HepG2 (cell line): ENCODE measurements around the gene RNF17. TPM values are rescaled to one million over a fixed set of nuclear protein-coding genes. Genes with fewer than 3 reads are reported as not detected.

Experiments
- ATAC-seq: fragments of 200-7000 bp; cut with Tn5 transposase; 3 replicates; pipeline ENCODE4 v1.9.1; 2020; ENCODE audit warnings: mild to moderate bottlenecking, moderate library complexity
- BruUV-seq: library from RNA; stranded (reverse); fragments of 400-500 nt; replicated peaks from 2 replicates; lab custom pipeline; 2021; lab: Mats Ljungman, UMichigan
- CTCF ChIA-PET: fragments of 300-600 bp; formaldehyde crosslinking; extraction: SDS; loops from one replicate; lab custom pipeline; 2021; ENCODE audit warnings: low total read pairs, inconsistent platforms, low intra/inter-chr PET ratio; lab: Yijun Ruan, JAX
- POLR2A ChIA-PET: fragments of 350-600 bp; sonication (Branson Sonifier 250); formaldehyde crosslinking; loops from one replicate; lab custom pipeline; 2020; ENCODE audit warnings: antibody characterized with exemption, inconsistent platforms; lab: Yijun Ruan, JAX
- DNase-seq: peaks from one replicate; pipeline ENCODE4 v3.0.0-alpha.2; 2015; ENCODE audit warnings: low spot score
- FAIRE-seq: peaks from 3 replicates; lab custom pipeline; 2011; peaks lifted over from hg19 to GRCh38; lab: Jason Lieb, UNC
- H2AFZ ChIP-seq: one replicate; pipeline ENCODE4 v1.6.1; 2011; ENCODE audit warnings: low read length, inconsistent platforms
- H3K27ac ChIP-seq: fragments of 300-600 bp; 3 replicates; pipeline ENCODE4 v1.8.0; 2011; ENCODE audit warnings: mixed run types, mild to moderate bottlenecking, mixed read lengths, low read length, inconsistent platforms; ENCODE audit not compliant: insufficient read depth; ENCODE audit errors: extremely low read length
- H3K27me3 ChIP-seq, 2 experiments: fragments of 200-600 bp in 1 of 2; 2 replicates in 1 of 2; 3 replicates in 1 of 2; pipeline versions ENCODE4 v1.6.0 to v1.8.0; 2011; ENCODE audit warnings: low read length in 2 of 2, mild to moderate bottlenecking in 2 of 2, moderate library complexity in 2 of 2, inconsistent platforms in 1 of 2; ENCODE audit not compliant: insufficient read depth in 2 of 2, control insufficient read depth in 1 of 2
- H3K36me3 ChIP-seq, 2 experiments: fragments of 200-600 bp in 1 of 2; replicated peaks in 1 of 2; 2 replicates in 1 of 2; 3 replicates in 1 of 2; pipeline versions ENCODE4 v1.5.1 to v1.8.0; 2011; ENCODE audit warnings: low read length in 2 of 2, inconsistent platforms in 1 of 2; ENCODE audit not compliant: insufficient read depth in 2 of 2, control insufficient read depth in 1 of 2
- H3K4me1 ChIP-seq: 2 replicates; pipeline ENCODE4 v1.5.1; 2012; ENCODE audit warnings: low read length, inconsistent platforms; ENCODE audit not compliant: insufficient read depth
- H3K4me2 ChIP-seq: 2 replicates; pipeline ENCODE4 v1.6.0; 2011; ENCODE audit warnings: low read depth, low read length, inconsistent platforms
- H3K4me3 ChIP-seq, 3 experiments: fragments of 200-600 bp in 1 of 3; sonication (generic), shearing (Covaris generic) in 1 of 3; replicated peaks in 1 of 3; 2 replicates each; pipeline ENCODE4 v1.5.1; 2011 to 2016; ENCODE audit warnings: low read length in 3 of 3, inconsistent platforms in 2 of 3, low read depth in 2 of 3, mild to moderate bottlenecking in 2 of 3, control low read depth in 1 of 3, mixed read lengths in 1 of 3; ENCODE audit not compliant: insufficient read depth in 1 of 3
- H3K79me2 ChIP-seq: one replicate; pipeline ENCODE4 v1.6.1; 2011; ENCODE audit warnings: low read length, inconsistent platforms; ENCODE audit not compliant: insufficient read depth
- H3K9ac ChIP-seq: 2 replicates; pipeline ENCODE4 v1.6.0; 2011; ENCODE audit warnings: mild to moderate bottlenecking, low read depth, low read length, inconsistent platforms; ENCODE audit not compliant: insufficient read depth
- H3K9me3 ChIP-seq: 2 replicates; pipeline ENCODE4 v1.5.1; 2012; ENCODE audit warnings: mild to moderate bottlenecking, low read length
- H4K20me1 ChIP-seq: 2 replicates; pipeline ENCODE4 v1.6.0; 2011; ENCODE audit warnings: inconsistent platforms, mild to moderate bottlenecking, low read length, moderate library complexity; ENCODE audit not compliant: insufficient read depth
- GATAD2A ChIP-seq: IDR thresholded peaks from 2 replicates; pipeline ENCODE4 v1.6.1; 2016
- NFIC ChIP-seq: IDR thresholded peaks from 2 replicates; pipeline ENCODE4 v1.6.1; 2012; ENCODE audit warnings: mild to moderate bottlenecking, low read length, inconsistent platforms
- PHF5A ChIP-seq: IDR thresholded peaks from one replicate; pipeline ENCODE4 v1.6.1; 2018; ENCODE audit warnings: low read depth, missing genetic modification reagents; ENCODE audit not compliant: unreplicated experiment
- SNRNP70 ChIP-seq: fragments of 200-400 bp; formaldehyde crosslinking; IDR thresholded peaks from 2 replicates; pipeline ENCODE4 v1.6.1; 2017; ENCODE audit warnings: mild to moderate bottlenecking, low read depth, low read length, moderate library complexity
- ZNF143 ChIP-seq: sonication (generic); formaldehyde crosslinking; IDR thresholded peaks from 2 replicates; pipeline ENCODE4 v1.4.0; 2020; ENCODE audit warnings: missing genetic modification reagents
- ZNF281 ChIP-seq: sonication (generic); formaldehyde crosslinking; IDR thresholded peaks from 2 replicates; pipeline ENCODE4 v1.4.0; 2020; ENCODE audit warnings: missing genetic modification reagents, borderline replicate concordance
- ZNF530 ChIP-seq: sonication (generic); formaldehyde crosslinking; IDR thresholded peaks from 2 replicates; pipeline ENCODE4 v1.5.0; 2020; ENCODE audit warnings: low read depth, mild to moderate bottlenecking, missing genetic modification reagents
- ZNF709 ChIP-seq: sonication (generic); formaldehyde crosslinking; IDR thresholded peaks from 2 replicates; pipeline ENCODE4 v1.5.0; 2020; ENCODE audit warnings: mild to moderate bottlenecking, missing genetic modification reagents
- ZNF746 ChIP-seq: sonication (generic); formaldehyde crosslinking; IDR thresholded peaks from 2 replicates; pipeline ENCODE4 v1.8.0; 2022; ENCODE audit warnings: mild to moderate bottlenecking, missing genetic modification reagents
- ZNF777 ChIP-seq: sonication (generic); formaldehyde crosslinking; IDR thresholded peaks from 2 replicates; pipeline ENCODE4 v1.4.0; 2020; ENCODE audit warnings: missing genetic modification reagents
- WGBS: methylation state at CpG from one replicate; pipeline ENCODE4 v1.1.6; 2017; ENCODE audit warnings: low lambda C conversion rate; 5-methylcytosine and 5-hydroxymethylcytosine counted together
- in situ Hi-C: cut with HindIII; loops from 2 replicates; pipeline ENCODE4 v1.10.0; 2017; ENCODE audit warnings: low pct_unique_long_range_greater_than_20kb; ENCODE audit not compliant: extremely low pct_ligation_motif_present
- intact Hi-C: fragments of 100-400 bp; cut with micrococcal nuclease; formaldehyde crosslinking; loops from one replicate; pipeline ENCODE4 v1.10.0; 2022; ENCODE audit not compliant: unreplicated experiment
- polyA plus RNA-seq, 8 experiments: library from polyadenylated mRNA; depleted of rRNA in 3 of 8; stranded (reverse) in 7 of 8; unstranded in 1 of 8; fragments of >200 nt; fragmentation: Illumina TruSeq in 4 of 8; extraction: Trizol in 4 of 8; gene quantifications; 2 replicates each; pipeline versions ENCODE4 v1.2.1 to v1.2.3, GENCODE V29; 2011 to 2016; ENCODE audit warnings: low read depth in 4 of 8, missing spikeins in 1 of 8, mixed read lengths in 1 of 8; ENCODE audit not compliant: insufficient read depth in 1 of 8
- total RNA-seq, 5 experiments: library from RNA; depleted of rRNA; stranded (reverse); fragments of >200 nt; fragmentation: Illumina TruSeq; extraction: Trizol; gene quantifications; 2 replicates each; pipeline ENCODE4 v1.2.3, GENCODE V29; 2016; ENCODE audit warnings: low read depth in 1 of 5

The RNF17 gene
- total and polyA plus RNA-seq, 2 of the 13 experiments (the other 11 are each of a cell fraction or from before 2014, with no cell fraction given) = not detected

- no peaks in the 10 kb centered on the region for H3K36me3 ChIP-seq
- no peaks in the 10 kb centered on the region for H3K9me3 ChIP-seq
- H3K27me3 ChIP-seq = peaks cover 3 to 24% of the 10 kb centered on the region in 2 experiments; a peak in 3 of 5 replicates
- in situ Hi-C loops = no loop called here
- POLR2A ChIA-PET = no interaction called here
- H3K79me2 ChIP-seq = no peaks in the 10 kb centered on the region
- H2AFZ ChIP-seq = no peak overlapping the region
- FAIRE-seq (no peak), DNase-seq (no peak), ATAC-seq (no peak)
- no peak overlapping the region for H3K9ac ChIP-seq
- intact Hi-C loops = no loop called here
- H3K4me2 ChIP-seq = no peak overlapping the region
- H3K4me1 ChIP-seq = no peaks in the 10 kb centered on the region
- no peak for TF ChIP-seq ZNF143 (CRISPR knock-in tag)
- TF ChIP-seq GATAD2A (CRISPR knock-in tag) = no peak
- no peak for TF ChIP-seq ZNF777
- no peak for TF ChIP-seq SNRNP70
- TF ChIP-seq PHF5A (CRISPR knock-in tag) = no peak
- no peak for TF ChIP-seq ZNF709 (CRISPR knock-in tag)
- no peak for TF ChIP-seq ZNF746 (CRISPR knock-in tag)
- no peak for TF ChIP-seq NFIC
- TF ChIP-seq ZNF281 = no peak
- TF ChIP-seq ZNF530 (CRISPR knock-in tag) = no peak
- H4K20me1 ChIP-seq = no peaks in the 10 kb centered on the region
- 50% methylated on average over 7 of the region's 7 CpGs for WGBS
- CTCF ChIA-PET = no interaction called here
- H3K27ac ChIP-seq = no peak overlapping the region
- BruUV-seq = no TSS peak
- no peak overlapping the region for H3K4me3 ChIP-seq
These were observed 47.5 kb upstream of the RNF17 start for GRCh38 chr13:24716446-24716845.
